CD4-positive, alpha-beta T cell treated with Interferon alpha-2 for 1 hour (primary cell): ENCODE results near the gene THSD7B.

Source experiments
- DNase-seq, 2 donors: peaks; one replicate each; pipeline ENCODE4 v3.0.0-alpha.2; 2020 to 2022

The THSD7B gene

GRCh38 chr2:137157851-137158250 lies 392.5 kb downstream of the THSD7B start:
- DNase-seq: no peak

- no peak for DNase-seq
These were observed 395.9 kb downstream of the THSD7B start for GRCh38 chr2:137161250-137161649.

- DNase-seq: no peak
These were observed 400.6 kb downstream of the THSD7B start for GRCh38 chr2:137165968-137166367.

- DNase-seq: no peak
These were observed 402.3 kb downstream of the THSD7B start for GRCh38 chr2:137167651-137168050.

- DNase-seq: no peak
These were observed 403.2 kb downstream of the THSD7B start for GRCh38 chr2:137168552-137168951.

- no peak for DNase-seq
These were observed 406.8 kb downstream of the THSD7B start for GRCh38 chr2:137172162-137172561.

GRCh38 chr2:137173463-137173862 lies 408.1 kb downstream of the THSD7B start:
- DNase-seq: no peak

- no peak for DNase-seq
These were observed 409.9 kb downstream of the THSD7B start for GRCh38 chr2:137175246-137175645.

GRCh38 chr2:137178951-137179377 lies 413.6 kb downstream of the THSD7B start:
- no peak for DNase-seq

- DNase-seq: no peak
These were observed 414.2 kb downstream of the THSD7B start for GRCh38 chr2:137179542-137179941.

- DNase-seq: no peak
These were observed 414.7 kb downstream of the THSD7B start for GRCh38 chr2:137180012-137180411.

- DNase-seq: no peak
These were observed 416.0 kb downstream of the THSD7B start for GRCh38 chr2:137181370-137181769.

GRCh38 chr2:137182071-137182470 lies 416.7 kb downstream of the THSD7B start:
- no peak for DNase-seq

- no peak for DNase-seq
These were observed 418.0 kb downstream of the THSD7B start for GRCh38 chr2:137183206-137183898.

- no peak for DNase-seq
These were observed 420.2 kb downstream of the THSD7B start for GRCh38 chr2:137185378-137186078.

- DNase-seq: no peak
These were observed 421.9 kb downstream of the THSD7B start for GRCh38 chr2:137187216-137187615.

GRCh38 chr2:137190411-137191195 lies 425.3 kb downstream of the THSD7B start:
- no peak for DNase-seq

GRCh38 chr2:137192366-137193310 lies 427.3 kb downstream of the THSD7B start:
- no peak for DNase-seq

GRCh38 chr2:137193401-137193800 lies 428.1 kb downstream of the THSD7B start:
- no peak for DNase-seq

GRCh38 chr2:137194111-137194510 lies 428.8 kb downstream of the THSD7B start:
- no peak for DNase-seq

GRCh38 chr2:137199751-137200150 lies 434.4 kb downstream of the THSD7B start:
- no peak for DNase-seq

GRCh38 chr2:137202318-137202717 lies 437.0 kb downstream of the THSD7B start:
- no peak for DNase-seq

- DNase-seq: no peak
These were observed 440.0 kb downstream of the THSD7B start for GRCh38 chr2:137205324-137205723.
